Subcutaneous adipose tissue (tissue), 4 donors: ENCODE measurements around the gene AGPAT4. TPM values are rescaled to one million over a fixed set of nuclear protein-coding genes. Genes with fewer than 3 reads are reported as not detected.

Experiments used
- total RNA-seq, 4 donors: library from RNA; depleted of rRNA; stranded (reverse); fragments of >200 nt; gene quantifications; one replicate each; pipeline ENCODE4 v1.1.0, GENCODE V29; 2016
- TF ChIP-seq, protein P1 (sequence below): fragments of 450-650 bp; IDR thresholded peaks from one replicate; pipeline ENCODE4 v1.5.1; 2016; ENCODE audit warnings: low read depth, mild to moderate bottlenecking, control low read depth, antibody characterized with exemption, moderate library complexity

The AGPAT4 gene
- total RNA-seq, 4 donors from 2014 or later: 5.1 to 18.5 (median 7.6) TPM

DNA sequence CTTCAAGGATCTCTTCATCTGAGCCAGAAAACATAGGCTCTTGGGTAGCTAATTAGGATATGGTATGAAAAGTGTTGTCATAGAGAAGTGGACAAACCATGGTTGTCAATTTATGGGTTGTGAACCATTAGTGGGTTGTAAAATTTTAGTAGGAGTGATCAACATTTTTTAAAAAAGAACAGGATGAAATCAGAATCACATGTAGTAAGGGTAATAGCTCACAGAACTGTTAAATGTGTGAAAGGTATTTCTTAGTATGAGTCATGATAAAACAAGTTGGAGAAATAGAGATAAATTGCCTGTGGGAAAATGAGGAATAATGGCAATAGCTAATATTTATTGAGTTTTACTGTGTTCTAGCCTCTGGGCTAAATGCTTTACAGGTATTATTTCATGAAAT is 168.9 kb downstream of the AGPAT4 start:
- TF ChIP-seq, protein P1, sequence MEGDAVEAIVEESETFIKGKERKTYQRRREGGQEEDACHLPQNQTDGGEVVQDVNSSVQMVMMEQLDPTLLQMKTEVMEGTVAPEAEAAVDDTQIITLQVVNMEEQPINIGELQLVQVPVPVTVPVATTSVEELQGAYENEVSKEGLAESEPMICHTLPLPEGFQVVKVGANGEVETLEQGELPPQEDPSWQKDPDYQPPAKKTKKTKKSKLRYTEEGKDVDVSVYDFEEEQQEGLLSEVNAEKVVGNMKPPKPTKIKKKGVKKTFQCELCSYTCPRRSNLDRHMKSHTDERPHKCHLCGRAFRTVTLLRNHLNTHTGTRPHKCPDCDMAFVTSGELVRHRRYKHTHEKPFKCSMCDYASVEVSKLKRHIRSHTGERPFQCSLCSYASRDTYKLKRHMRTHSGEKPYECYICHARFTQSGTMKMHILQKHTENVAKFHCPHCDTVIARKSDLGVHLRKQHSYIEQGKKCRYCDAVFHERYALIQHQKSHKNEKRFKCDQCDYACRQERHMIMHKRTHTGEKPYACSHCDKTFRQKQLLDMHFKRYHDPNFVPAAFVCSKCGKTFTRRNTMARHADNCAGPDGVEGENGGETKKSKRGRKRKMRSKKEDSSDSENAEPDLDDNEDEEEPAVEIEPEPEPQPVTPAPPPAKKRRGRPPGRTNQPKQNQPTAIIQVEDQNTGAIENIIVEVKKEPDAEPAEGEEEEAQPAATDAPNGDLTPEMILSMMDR: no peak

DNA sequence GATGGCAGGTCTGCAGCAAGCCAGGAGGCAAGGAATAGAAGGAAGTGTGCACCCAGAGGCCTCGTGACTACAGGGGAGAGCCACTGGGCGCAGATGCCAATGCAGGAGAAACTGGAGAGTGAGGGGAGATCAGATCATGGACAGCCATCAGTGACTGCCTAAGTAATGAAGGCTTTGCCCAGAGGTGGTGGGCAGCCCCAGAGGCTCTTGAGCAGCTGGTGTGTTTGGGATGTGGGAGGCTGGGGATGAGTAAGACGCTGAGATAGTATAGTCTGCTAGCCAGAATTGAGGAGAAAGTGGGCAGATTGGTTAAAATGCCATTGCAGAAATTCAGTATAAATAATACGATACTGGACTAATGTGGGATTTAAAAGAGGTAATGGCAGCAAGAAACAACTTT is 170.4 kb downstream of the AGPAT4 start:
- TF ChIP-seq, protein P1: no peak

DNA sequence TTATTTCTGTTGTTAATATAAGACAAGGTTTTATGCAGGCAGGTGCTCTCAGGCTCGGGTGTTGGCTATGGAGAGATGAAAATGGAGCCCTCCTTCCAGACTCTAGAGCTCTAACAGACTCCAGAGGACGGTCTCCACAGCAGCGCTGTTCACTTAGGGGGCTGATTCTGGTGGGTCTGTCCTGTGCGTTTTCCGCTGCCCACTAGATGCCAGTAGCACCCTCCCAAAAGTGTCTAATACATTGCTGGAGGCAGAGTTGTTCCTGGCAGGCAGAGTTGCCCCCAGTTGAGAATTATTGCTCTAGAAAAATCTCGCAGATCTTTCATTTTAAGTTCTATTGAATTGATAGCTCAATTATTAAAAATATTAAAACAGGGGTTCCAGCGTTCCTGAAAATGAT is 172.3 kb downstream of the AGPAT4 start:
- TF ChIP-seq, protein P1: no peak

DNA sequence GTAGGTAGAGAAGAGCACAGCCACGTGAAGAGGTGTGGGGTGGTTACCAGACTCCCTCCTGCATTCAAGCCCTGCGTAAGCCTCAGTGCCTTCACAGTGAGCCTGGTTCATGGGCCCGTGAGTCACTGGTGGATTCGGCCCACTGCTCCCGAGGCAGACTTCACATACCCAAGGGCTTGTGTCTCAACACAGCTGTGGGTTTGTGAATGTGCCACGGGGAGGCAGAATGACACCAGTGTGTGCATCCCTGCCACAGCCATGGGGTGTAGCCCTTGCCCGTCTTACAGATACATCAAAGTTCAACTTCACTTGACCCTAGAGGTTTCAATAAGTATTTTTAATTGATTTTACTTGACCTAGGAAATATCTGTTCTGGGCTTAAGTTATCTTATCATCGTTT is 173.8 kb downstream of the AGPAT4 start:
- TF ChIP-seq, protein P1: no peak

DNA sequence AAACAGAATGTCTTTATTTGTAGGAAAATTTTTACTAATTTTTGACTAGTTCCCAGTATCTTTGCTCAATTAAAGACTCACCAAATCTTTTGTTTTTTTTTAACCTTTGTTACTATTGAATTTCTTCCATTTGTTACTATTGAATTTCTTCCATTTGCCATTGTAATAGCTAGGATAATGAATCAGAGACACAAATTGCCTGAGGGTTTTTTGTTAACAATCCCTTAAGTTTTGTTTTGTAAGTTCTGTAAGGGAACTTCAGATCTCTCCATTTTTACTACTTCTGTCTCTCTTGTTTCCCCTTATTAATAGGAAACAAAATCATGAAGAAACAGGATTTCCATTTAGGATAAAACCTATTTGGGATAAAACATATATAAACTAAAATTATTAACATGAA is 177.9 kb downstream of the AGPAT4 start:
- TF ChIP-seq, protein P1: no peak

DNA sequence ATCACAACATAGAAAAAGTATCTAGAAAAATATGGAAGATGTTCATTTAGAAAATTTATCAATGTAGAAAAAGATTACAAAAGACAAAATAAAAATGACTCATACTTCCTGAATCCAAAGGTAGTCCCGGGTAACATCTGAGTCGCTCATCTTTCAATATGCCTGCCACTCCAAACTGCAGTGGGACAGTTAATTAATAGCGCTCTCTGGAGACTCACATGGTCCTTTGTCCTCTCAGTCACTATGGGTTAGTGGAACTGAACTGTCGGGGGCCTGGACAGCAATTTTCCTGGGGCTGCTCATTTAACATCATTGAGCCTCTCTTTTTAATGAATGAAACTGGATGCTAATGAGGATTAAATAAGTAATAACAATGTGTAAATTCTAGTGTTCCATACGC is 178.9 kb downstream of the AGPAT4 start:
- TF ChIP-seq, protein P1: no peak

DNA sequence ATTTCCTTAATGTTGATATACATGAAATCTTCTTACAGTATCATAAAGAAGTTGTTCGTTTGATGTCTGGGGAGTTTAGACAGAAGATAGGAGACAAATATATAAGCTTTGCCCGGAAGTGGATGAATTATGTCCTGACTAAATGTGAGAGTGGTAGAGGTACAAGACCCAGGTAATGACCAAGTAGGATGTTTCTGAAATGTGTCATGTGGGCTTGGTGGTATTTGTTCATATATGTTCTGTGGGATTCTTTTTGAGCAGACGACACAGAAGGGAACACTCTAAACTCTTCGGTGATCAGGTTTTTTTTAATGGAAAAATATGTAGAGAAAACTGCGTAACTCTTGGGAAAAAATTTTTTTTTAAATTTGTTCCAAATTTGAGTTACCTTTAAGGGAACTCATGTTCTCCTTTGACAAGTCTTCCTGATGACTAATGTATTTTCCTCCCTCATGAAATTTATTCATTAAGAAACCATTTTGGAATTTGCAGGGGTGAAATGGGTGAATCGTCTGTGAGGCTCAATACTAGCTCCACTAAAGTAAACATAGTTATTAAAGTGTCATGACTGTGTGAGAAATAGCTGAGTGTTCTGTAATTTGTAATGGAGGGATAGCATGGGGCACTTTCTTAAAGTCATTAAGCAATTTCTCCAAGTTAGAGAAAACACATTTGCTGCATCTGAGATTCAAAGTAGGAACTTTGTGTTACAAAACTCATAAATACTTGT is 181.7 kb downstream of the AGPAT4 start:
- TF ChIP-seq, protein P1: no peak
